ENCODE results near the gene GON4L.

DNA sequence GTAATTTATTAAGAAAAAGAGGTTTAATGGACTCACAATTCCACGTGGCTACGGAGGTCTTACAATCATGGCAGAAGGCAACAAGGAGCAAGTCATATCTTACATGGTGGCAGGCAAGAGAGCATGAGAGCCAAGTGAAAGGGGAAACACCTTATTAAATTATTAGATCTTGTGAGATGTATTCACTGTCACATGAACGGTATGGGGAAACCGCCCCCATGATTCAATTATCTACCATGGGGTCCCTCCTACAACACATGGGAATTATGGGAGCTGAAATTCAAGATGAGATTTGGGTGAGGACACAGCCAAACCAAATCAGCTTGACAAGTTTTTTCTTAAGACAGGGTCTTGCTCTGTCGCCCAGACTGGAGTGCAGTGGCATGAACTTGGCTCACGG lies 153.8 kb downstream of the GON4L start:
- TF ChIP-seq, protein P1, sequence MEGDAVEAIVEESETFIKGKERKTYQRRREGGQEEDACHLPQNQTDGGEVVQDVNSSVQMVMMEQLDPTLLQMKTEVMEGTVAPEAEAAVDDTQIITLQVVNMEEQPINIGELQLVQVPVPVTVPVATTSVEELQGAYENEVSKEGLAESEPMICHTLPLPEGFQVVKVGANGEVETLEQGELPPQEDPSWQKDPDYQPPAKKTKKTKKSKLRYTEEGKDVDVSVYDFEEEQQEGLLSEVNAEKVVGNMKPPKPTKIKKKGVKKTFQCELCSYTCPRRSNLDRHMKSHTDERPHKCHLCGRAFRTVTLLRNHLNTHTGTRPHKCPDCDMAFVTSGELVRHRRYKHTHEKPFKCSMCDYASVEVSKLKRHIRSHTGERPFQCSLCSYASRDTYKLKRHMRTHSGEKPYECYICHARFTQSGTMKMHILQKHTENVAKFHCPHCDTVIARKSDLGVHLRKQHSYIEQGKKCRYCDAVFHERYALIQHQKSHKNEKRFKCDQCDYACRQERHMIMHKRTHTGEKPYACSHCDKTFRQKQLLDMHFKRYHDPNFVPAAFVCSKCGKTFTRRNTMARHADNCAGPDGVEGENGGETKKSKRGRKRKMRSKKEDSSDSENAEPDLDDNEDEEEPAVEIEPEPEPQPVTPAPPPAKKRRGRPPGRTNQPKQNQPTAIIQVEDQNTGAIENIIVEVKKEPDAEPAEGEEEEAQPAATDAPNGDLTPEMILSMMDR (IDR thresholded peaks at IDR 0.05): no peak
- TF ChIP-seq CREB1 (CRISPR knock-in tag; IDR thresholded peaks at IDR 0.05) (no peak), TEAD4 (CRISPR knock-in tag; IDR thresholded peaks at IDR 0.05) (no peak), JUN (CRISPR knock-in tag; IDR thresholded peaks at IDR 0.05) (no peak), ZNF263 (CRISPR knock-in tag; IDR thresholded peaks at IDR 0.05; ENCODE audit: low read depth) (no peak), GABPB1 (CRISPR knock-in tag; IDR thresholded peaks at IDR 0.05) (no peak), ETV6 (CRISPR knock-in tag; IDR thresholded peaks at IDR 0.05) (no peak)
- TF ChIP-seq, protein P2, sequence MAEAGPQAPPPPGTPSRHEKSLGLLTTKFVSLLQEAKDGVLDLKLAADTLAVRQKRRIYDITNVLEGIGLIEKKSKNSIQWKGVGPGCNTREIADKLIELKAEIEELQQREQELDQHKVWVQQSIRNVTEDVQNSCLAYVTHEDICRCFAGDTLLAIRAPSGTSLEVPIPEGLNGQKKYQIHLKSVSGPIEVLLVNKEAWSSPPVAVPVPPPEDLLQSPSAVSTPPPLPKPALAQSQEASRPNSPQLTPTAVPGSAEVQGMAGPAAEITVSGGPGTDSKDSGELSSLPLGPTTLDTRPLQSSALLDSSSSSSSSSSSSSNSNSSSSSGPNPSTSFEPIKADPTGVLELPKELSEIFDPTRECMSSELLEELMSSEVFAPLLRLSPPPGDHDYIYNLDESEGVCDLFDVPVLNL (CRISPR knock-in tag; IDR thresholded peaks at IDR 0.05; ENCODE audit: borderline replicate concordance, low read depth): no peak
